Right atrium auricular region (tissue), 2 donors: ENCODE results near the gene NES. TPM values are rescaled to one million over a fixed set of nuclear protein-coding genes. Genes with fewer than 3 reads are reported as not detected.

Experiments
- DNase-seq: peaks from one replicate; pipeline ENCODE4 v3.0.0-alpha.2; 2019; ENCODE audit warnings: low spot score
- H3K27ac ChIP-seq, 2 donors: fragments of 200-600 bp; sonication (generic); 1 replicate in 1 of 2; 2 replicates in 1 of 2; pipeline ENCODE4 v1.5.1; 2016 to 2019
- H3K27me3 ChIP-seq, 2 donors: fragments of 200-600 bp; sonication (generic); one replicate each; pipeline versions ENCODE4 v1.5.1 to v1.6.0; 2017 to 2019
- H3K36me3 ChIP-seq: fragments of 200-600 bp; sonication (generic); one replicate; pipeline ENCODE4 v1.5.1; 2016
- H3K4me1 ChIP-seq, 2 donors: fragments of 200-600 bp; sonication (generic); one replicate each; pipeline versions ENCODE4 v1.5.1 to v1.6.0; 2017 to 2019
- H3K4me3 ChIP-seq, 2 donors: fragments of 200-600 bp; sonication (generic); 1 replicate in 1 of 2; 2 replicates in 1 of 2; pipeline ENCODE4 v1.5.1; 2017 to 2019; ENCODE audit warnings: mild to moderate bottlenecking in 1 of 2, moderate library complexity in 1 of 2
- H3K9me3 ChIP-seq, 2 donors: fragments of 200-600 bp; sonication (generic); one replicate each; pipeline ENCODE4 v1.5.1; 2019
- total RNA-seq, 2 donors: library from RNA; depleted of rRNA; stranded (reverse); fragments of >200 nt; gene quantifications; one replicate each; pipeline ENCODE4 v1.1.0, GENCODE V29; 2016
- TF ChIP-seq, protein P1 (sequence below), 2 donors: fragments of 200-600 bp; sonication (generic); IDR thresholded peaks; one replicate each; pipeline ENCODE4 v1.5.1; 2019; ENCODE audit warnings: antibody characterized with exemption in 2 of 2

Gene NES
- total RNA-seq, 2 donors from 2014 or later, result 134 to 173 TPM

DNA sequence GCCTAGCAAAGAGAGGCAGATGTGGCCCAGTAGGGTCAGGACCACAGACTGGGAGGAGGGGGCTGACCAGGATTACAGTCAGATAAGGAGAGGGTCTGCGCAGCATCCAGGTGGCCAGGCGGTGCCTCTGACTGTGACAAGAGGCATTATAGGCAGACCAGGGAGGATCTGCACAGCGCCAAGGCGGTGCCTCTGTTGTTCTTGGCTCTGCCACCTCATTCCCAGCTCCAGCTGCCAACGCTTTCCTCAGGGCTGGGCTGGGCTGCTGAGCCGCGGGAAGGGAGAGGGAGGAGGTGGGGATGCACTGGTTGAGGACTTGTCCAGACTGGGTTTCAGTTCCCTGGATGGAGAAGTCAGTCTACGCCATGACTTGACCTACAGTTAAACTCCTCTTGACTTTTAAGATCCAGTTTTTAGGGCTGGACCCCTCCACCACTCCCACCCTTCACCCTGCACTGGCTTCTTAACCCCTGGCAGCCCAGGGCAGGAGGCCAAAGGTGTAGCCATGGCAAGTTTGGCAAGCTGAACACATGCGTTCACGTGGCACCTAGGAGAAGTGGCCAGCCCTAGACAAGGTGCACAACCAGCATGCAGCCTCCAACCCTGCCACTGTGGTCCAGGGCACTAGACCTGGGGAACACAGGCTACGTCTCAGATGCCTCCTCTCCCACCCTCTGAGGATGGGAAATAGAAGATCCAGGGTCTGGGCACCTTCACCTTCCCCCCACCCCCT is 32.7 kb upstream of the NES start:
- Histone ChIP-seq H3K36me3 (no peaks in the 10 kb centered on the region), H3K4me3 (no peak overlapping the region), H3K27ac (peak overlapping the region in 1 of 2 donors; percentile 14), H3K27me3 (no peaks in the 10 kb centered on the region), H3K9me3 (no peaks in the 10 kb centered on the region), H3K4me1 (peaks cover 0 to 37% of the 10 kb centered on the region in 2 donors)
- TF ChIP-seq, protein P1, sequence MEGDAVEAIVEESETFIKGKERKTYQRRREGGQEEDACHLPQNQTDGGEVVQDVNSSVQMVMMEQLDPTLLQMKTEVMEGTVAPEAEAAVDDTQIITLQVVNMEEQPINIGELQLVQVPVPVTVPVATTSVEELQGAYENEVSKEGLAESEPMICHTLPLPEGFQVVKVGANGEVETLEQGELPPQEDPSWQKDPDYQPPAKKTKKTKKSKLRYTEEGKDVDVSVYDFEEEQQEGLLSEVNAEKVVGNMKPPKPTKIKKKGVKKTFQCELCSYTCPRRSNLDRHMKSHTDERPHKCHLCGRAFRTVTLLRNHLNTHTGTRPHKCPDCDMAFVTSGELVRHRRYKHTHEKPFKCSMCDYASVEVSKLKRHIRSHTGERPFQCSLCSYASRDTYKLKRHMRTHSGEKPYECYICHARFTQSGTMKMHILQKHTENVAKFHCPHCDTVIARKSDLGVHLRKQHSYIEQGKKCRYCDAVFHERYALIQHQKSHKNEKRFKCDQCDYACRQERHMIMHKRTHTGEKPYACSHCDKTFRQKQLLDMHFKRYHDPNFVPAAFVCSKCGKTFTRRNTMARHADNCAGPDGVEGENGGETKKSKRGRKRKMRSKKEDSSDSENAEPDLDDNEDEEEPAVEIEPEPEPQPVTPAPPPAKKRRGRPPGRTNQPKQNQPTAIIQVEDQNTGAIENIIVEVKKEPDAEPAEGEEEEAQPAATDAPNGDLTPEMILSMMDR (IDR thresholded peaks at IDR 0.05), result no peak
- DNase-seq, result peak; percentile 79

DNA sequence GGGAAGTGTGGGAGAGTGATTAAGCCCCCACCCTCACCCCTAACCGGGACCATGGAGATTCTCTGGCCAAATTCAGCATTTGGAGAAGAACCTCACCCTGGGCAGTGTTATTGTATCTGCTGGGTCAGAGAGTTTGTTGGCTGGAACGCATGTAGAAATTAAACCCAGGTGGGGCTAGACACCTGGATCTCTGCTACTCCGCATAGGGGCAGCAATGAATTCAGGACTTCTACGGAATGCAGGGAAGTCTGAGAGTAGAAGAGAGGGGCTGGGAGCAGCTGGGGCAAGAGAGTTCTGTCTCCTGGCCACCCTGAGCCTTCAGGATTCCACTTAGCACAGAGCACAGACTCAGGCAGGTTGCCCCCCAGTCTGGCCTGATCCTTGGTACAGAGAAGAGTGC is 31.8 kb upstream of the NES start:
- Histone ChIP-seq H3K4me1 (peaks cover 0 to 46% of the 10 kb centered on the region in 2 donors), H3K9me3 (no peaks in the 10 kb centered on the region), H3K27ac (peak overlapping the region in 1 of 2 donors; percentile 14), H3K27me3 (no peaks in the 10 kb centered on the region), H3K4me3 (no peak overlapping the region), H3K36me3 (no peaks in the 10 kb centered on the region)
- TF ChIP-seq, protein P1 (IDR thresholded peaks at IDR 0.05), result no peak
- no peak for DNase-seq

DNA sequence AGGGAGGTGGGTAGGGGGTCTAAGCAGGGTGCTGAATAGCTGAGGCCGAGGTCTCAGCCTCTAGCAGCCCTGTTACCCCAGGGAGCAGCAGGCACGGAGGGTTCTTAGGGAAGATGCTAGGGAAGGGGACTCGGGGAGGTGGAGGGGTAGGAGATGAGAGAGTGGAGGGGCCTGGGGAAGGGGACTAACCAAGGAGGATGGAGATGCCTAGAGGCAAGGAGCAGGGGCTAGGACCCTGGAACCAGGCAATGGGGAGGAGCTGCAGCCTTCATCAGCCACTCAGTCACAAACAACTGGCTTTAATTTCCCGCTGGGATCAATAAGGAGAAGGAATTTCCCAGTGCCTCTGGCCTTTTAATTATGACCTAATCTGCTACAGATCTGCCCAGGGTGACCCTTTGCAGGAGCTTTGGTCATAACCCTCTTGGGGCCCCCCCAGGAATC is 31.0 kb upstream of the NES start:
- TF ChIP-seq, protein P1 (IDR thresholded peaks at IDR 0.05), result no peak
- no peak for DNase-seq
- H3K4me3 ChIP-seq, result no peak overlapping the region
- peak overlapping the region; percentile 16 to 40 for H3K27ac ChIP-seq
- peaks cover 0 to 5% of the 10 kb centered on the region in 2 donors for H3K27me3 ChIP-seq
- H3K4me1 ChIP-seq, result peaks cover 0 to 46% of the 10 kb centered on the region in 2 donors
- no peaks in the 10 kb centered on the region for H3K9me3 ChIP-seq
- H3K36me3 ChIP-seq, result no peaks in the 10 kb centered on the region

DNA sequence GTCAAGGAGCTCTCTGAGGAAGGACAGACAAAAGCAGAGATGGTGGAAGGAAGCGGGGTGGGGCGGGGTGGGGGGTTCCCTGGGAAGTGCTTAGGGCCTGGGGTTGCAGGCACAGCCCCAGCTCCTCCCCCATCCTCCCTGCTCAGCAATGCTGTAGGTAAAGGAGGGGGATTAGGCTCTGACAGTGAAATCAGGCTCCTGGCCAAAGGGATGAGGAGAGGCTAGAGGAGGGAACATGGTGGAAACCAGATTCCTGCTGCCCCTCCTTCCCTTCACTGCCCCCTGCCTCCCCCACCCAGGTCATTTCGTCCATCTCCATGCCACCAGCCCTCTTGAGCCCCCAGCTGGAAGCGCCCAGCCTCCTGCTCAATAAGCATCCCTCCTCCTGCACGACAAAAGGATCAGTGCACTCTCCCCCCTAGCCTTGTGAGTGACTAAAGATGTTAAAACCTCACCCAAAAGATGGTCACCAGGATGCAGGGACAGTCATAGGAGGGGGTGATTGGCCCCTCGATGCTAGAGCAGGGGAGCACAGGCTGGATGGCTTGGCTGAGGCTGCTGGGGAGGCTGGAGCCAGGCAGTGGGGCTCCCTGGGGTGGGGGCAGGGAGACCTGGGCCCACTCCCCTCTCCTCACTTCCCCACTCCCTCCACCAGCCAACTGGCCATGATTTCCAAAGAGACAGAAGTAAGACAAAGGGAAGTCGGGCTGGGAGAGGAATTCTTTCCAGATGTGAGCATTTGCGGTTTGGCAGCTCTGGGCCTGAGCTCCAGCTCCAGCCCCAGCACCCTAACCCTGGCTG is 30.4 kb upstream of the NES start:
- peaks cover 0 to 5% of the 10 kb centered on the region in 2 donors for H3K27me3 ChIP-seq
- H3K36me3 ChIP-seq, result no peaks in the 10 kb centered on the region
- peak overlapping the region; percentile 76 to 78 for H3K27ac ChIP-seq
- no peak for DNase-seq
- TF ChIP-seq, protein P1 (IDR thresholded peaks at IDR 0.05), result no peak
- H3K4me3 ChIP-seq, result no peak overlapping the region
- H3K4me1 ChIP-seq, result peaks cover 0 to 46% of the 10 kb centered on the region in 2 donors
- H3K9me3 ChIP-seq, result no peaks in the 10 kb centered on the region

DNA sequence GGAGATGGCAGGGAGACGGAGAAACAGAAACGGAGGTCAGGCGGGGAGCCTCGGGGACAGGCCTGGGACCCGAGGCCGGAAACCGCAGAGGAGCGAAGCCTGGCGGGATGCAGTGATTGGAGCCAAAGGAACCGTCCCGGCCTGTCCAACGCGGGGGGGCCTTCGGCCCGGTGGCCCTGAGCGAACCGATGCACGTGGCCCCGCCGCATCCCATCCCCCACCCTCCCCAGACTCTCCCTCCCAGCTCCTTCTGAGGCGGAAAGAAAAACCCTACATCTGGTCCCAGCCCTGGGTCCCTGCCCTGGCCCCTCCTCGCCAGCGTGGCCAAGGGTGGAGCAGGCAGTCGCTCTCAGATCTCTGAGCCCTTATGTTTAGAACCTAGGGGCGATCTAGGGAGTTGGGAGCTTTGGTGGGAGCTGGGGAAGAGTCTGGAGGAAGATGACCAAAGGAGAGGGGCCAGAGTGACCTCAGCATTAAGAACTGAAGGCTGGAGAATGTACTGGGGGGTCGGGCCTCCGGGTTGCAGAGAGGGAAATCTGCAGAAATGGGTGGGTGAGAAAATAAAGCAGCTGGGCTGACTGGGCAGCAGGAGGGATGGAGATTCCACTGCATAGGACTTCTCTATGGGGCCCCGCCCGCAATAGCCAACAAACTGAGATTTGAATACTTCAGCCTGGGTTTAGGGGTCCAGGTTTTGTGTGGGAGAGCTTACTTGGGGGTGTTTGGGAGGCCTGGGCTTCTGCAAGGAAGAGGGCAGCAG is 29.6 kb upstream of the NES start:
- Histone ChIP-seq H3K36me3 (no peaks in the 10 kb centered on the region), H3K27ac (peak overlapping the region; percentile 76 to 78), H3K9me3 (no peaks in the 10 kb centered on the region), H3K27me3 (peaks cover 0 to 5% of the 10 kb centered on the region in 2 donors), H3K4me3 (peak overlapping the region; percentile 35 to 53), H3K4me1 (peaks cover 0 to 46% of the 10 kb centered on the region in 2 donors)
- DNase-seq, result no peak
- TF ChIP-seq, protein P1 (IDR thresholded peaks at IDR 0.05), result no peak
